Activated naive CD8-positive, alpha-beta T cell (primary cell): ENCODE data around the gene MREG.
"Not testable (repeated sequence)": the region's sequence is repeated elsewhere in the genome, so short reads cannot be mapped to it uniquely, and the experiment has no call there.

ENCODE experiments used
- H3K27ac Mint-ChIP-seq: one replicate; pipeline ENCODE4 v1.8.0; 2021; ENCODE audit warnings: mixed read lengths
- H3K27me3 Mint-ChIP-seq: one replicate; pipeline ENCODE4 v1.8.0; 2021; ENCODE audit warnings: mixed read lengths
- H3K36me3 Mint-ChIP-seq: one replicate; pipeline ENCODE4 v1.8.0; 2021; ENCODE audit warnings: mixed read lengths
- H3K4me1 Mint-ChIP-seq: one replicate; pipeline ENCODE4 v1.8.0; 2021; ENCODE audit warnings: low read depth, mixed read lengths
- H3K4me3 Mint-ChIP-seq: one replicate; pipeline ENCODE4 v1.8.0; 2021; ENCODE audit warnings: mild to moderate bottlenecking, mixed read lengths
- H3K9me3 Mint-ChIP-seq: one replicate; pipeline ENCODE4 v1.8.0; 2021; ENCODE audit warnings: low read depth, mixed read lengths

Gene MREG

DNA sequence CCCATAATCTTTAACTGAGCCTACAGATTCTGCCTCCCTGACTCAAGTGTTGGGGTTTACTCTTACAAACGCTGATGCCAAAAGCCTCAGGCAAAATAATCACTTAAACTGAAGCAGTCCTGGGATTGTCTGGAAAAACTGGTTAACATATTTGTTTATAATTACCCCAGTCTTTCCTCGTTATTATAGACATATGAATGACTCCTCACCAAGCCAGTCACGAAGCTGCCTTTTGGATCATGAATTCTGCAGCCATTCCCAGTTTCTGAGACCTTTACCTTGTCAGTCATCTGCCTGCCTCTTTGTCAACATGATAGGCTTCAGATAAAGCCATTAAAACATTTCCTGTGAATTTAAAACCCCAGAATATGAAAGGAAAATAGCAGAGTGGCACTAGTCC, 46.4 kb downstream of the MREG start:
- Mint-ChIP-seq H3K9me3 (peaks cover 10% of the 10 kb centered on the region), H3K27me3 (no peaks in the 10 kb centered on the region), H3K36me3 (peaks cover 26% of the 10 kb centered on the region), H3K27ac (no peak overlapping the region), H3K4me3 (no peak overlapping the region), H3K4me1 (peaks cover 27% of the 10 kb centered on the region)

DNA sequence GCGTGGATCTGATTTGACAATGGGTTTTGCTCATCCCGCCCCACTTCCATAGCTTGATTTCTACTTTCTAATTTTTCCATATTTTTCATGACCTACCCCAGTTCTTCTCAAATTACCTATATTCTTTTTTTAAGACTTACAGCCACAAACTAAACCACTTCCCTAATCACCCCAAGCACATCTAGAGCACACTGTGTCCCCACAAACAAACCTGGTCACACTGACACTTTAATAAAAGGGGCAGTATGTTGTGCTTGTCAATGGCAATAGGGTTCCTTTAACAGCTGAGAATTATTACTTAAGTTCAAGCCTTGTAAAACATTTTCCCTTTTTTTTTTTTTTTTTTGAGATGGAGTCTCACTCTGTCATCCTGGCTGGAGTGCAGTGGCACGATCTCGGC, 47.1 kb downstream of the MREG start:
- peaks cover 6% of the 10 kb centered on the region for H3K9me3 Mint-ChIP-seq

DNA sequence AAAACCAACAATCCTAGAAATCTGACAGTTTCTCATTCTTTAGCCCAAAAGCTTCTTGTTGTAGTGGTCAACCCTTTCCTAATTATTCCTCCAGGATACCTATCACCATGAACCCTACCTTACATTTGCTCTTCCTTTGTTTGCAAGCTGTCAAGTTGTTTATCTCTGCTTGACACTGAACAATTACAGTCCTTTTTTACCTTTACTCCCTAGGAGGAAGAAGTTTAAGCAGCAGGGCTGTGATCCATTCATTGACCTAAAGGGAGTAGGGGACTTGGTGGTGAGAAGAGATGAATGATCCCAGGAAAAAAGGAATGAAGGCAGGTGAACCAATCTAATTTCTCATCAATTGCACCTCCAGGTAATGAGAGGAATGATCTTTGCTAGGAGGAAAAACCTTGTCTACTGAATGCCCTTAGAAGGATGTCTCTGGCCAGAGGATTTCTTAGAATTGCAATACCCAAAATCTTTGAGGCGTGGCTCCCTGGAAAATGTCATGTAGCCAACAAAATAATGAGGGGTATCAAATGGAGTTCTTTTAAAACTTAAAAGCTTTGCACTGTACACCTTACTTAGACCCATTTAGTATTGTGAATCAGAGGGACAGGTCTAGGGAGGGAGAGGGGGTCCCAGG, 47.7 kb downstream of the MREG start:
- no peaks in the 10 kb centered on the region for H3K27me3 Mint-ChIP-seq
- peak overlapping the region; percentile 12 for H3K27ac Mint-ChIP-seq
- H3K4me1 Mint-ChIP-seq: peaks cover 23% of the 10 kb centered on the region
- H3K4me3 Mint-ChIP-seq: no peak overlapping the region
- peaks cover under 1% of the 10 kb centered on the region for H3K9me3 Mint-ChIP-seq
- peaks cover 14% of the 10 kb centered on the region for H3K36me3 Mint-ChIP-seq

More for the DNA sequence above, 47.1 kb downstream of the MREG start:
- Mint-ChIP-seq H3K27ac (no peak overlapping the region), H3K4me3 (no peak overlapping the region), H3K36me3 (peaks cover 19% of the 10 kb centered on the region), H3K27me3 (no peaks in the 10 kb centered on the region), H3K4me1 (peaks cover 27% of the 10 kb centered on the region)

DNA sequence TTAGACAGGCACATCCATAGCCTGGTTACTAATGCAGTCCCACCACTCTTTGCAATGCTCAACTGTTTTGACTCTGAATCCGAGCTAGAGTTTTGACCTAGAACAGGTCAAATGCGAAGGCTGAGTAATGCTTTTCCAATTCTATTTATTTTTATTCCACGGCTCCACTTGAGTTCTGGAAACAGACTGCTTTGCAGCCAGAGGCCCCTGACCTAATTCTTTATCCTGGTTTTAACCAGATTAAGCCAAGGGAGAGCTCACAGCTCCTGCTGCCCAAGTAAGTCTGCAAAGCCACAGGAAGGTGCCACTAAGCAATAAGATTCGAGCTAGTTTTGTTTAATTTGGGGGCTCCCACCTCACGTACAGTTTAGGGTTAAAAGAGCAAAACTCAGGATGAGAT, 51.4 kb downstream of the MREG start:
- Mint-ChIP-seq H3K36me3 (peaks cover 19% of the 10 kb centered on the region), H3K27me3 (no peaks in the 10 kb centered on the region), H3K4me3 (no peak overlapping the region), H3K4me1 (peaks cover 11% of the 10 kb centered on the region), H3K9me3 (no peaks in the 10 kb centered on the region), H3K27ac (no peak overlapping the region)

DNA sequence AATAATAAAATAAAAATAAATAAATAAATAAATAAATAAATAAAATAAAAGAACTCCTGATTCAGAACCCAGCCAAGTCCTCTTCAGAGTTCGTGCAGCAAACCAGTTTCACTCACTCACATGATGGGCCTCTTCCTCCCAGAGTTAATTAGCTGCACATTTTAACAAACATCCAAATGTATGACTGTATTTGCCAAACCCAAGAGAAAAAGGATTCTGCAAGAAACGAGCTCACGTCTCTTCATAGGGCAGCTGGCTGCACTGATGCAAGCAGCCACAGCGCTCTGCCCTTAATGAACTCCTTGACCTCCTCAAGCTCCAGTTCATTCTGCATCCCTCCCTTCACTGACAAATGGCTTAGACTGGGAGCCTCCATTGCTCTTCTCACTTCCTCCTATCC, 55.1 kb downstream of the MREG start:
- Mint-ChIP-seq H3K4me3 (no peak overlapping the region), H3K9me3 (no peaks in the 10 kb centered on the region), H3K4me1 (no peaks in the 10 kb centered on the region), H3K27ac (no peak overlapping the region), H3K36me3 (peaks cover 19% of the 10 kb centered on the region), H3K27me3 (no peaks in the 10 kb centered on the region)

DNA sequence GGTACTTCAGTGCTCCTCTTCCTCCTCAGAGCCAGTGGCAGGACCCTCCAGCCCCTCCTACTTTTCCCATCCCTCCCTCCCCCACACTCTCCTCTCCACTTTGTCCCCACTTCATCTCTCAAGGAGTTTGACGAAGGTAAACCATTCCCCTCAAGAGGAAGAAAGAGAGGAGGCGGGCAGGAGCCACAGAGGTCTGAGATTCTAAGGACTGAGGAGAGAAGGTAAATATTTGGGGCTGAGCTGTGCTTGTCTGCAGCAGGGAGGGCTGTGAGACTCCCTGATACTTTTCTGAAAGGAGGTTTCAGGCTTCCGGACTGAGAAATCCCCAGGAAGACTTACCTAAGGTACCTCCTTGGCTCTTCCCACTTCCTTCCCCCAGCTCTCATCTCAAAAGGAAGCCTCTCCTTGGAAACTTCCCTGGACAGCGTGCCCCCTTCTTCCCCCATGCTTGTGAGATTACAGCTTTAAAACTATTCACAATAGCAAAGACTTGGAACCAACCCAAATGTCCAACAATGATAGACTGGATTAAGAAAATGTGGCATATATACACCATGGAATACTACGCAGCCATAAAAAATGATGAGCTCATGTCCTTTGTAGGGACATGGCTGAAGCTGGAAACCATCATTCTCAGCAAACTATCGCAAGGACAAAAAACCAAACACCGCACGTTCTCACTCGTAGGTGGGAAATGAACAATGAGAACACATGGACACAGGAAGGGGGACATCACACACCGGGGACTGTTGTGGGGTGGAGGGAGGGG, 55.8 kb downstream of the MREG start:
- H3K9me3 Mint-ChIP-seq, H3K27ac Mint-ChIP-seq, H3K27me3 Mint-ChIP-seq, H3K4me3 Mint-ChIP-seq, H3K4me1 Mint-ChIP-seq: not testable (repeated sequence)
- peaks cover 21% of the 10 kb centered on the region for H3K36me3 Mint-ChIP-seq

DNA sequence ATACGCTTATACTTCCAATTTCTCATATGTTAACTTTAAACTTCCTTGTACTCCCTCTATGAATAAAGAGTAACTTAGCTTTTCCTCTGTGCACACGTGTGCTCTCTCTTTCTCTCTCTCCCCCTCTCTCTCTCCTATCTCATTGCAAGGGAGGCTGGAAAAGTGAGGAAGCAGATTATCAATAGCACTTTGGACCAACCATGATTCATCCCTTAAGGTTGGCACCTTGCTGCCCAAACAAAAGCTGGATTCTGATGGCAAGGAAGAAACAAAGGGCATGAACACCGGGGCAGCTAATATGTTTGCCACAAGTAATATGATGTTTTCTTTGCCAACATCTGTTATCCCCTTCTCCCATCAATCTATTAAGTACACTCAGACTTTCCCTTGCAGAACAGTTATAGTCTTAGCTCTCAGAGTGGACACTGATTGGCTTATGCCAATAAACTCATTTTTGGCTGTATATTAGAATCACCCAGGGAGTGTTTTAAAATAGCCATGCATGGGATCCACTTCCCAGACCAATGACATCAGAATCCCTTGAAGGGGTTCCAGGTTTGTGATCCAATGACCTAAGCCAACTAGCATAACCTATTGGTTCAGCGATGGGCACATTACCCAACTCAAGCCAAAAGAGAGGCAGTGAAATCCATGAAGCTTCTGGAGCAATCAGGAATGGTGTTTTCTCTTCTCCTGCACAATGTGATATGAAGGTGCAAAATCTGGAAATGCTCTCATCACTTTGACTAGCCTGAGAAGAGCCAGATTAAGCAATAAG, 60.3 kb downstream of the MREG start:
- Mint-ChIP-seq H3K27ac (no peak overlapping the region), H3K36me3 (peaks cover 7% of the 10 kb centered on the region), H3K4me3 (no peak overlapping the region), H3K9me3 (no peaks in the 10 kb centered on the region), H3K4me1 (no peaks in the 10 kb centered on the region), H3K27me3 (no peaks in the 10 kb centered on the region)

DNA sequence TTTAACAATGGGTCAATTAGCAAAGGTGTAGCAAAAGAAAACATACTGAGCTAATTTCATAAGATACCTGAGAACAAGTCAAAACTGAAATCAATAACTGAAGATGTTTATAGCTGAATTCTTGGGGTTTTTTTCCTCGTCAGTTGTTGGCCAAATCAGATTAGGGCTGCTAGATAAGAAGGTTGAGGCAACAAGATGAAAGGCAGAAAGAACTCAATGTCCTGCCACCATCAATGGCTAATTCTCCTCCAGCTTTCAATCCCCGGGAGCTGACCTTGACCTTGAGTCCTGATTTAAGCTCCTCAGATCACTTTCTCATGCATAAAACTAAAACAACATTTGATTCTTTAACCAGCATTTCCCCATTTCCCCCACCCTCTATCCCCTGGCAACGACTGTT, 61.8 kb downstream of the MREG start:
- Mint-ChIP-seq H3K4me1 (no peaks in the 10 kb centered on the region), H3K36me3 (peaks cover 2% of the 10 kb centered on the region), H3K4me3 (no peak overlapping the region), H3K27ac (no peak overlapping the region), H3K27me3 (no peaks in the 10 kb centered on the region), H3K9me3 (no peaks in the 10 kb centered on the region)

DNA sequence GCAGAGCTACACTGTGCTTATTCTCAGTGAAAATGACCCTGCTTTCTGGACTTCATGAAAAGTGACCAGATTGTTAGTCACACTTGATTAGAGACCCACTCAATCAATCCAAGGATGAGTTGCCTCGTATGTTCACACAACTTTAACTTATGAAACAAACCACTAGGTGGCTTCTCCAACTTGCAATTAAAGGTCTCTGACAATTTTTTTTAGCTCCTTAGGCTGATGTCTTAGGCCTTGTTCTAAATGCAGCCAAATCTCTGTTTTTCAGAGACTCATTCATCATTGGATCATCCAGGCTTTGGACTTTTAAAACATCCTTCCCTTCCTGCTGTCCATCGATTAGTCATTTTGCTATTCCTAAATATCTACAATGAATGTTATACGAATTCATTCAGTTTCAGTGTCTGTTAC, 63.4 kb downstream of the MREG start:
- Mint-ChIP-seq H3K4me1 (no peaks in the 10 kb centered on the region), H3K27ac (no peak overlapping the region), H3K4me3 (no peak overlapping the region), H3K9me3 (no peaks in the 10 kb centered on the region), H3K27me3 (no peaks in the 10 kb centered on the region), H3K36me3 (peaks cover 4% of the 10 kb centered on the region)

DNA sequence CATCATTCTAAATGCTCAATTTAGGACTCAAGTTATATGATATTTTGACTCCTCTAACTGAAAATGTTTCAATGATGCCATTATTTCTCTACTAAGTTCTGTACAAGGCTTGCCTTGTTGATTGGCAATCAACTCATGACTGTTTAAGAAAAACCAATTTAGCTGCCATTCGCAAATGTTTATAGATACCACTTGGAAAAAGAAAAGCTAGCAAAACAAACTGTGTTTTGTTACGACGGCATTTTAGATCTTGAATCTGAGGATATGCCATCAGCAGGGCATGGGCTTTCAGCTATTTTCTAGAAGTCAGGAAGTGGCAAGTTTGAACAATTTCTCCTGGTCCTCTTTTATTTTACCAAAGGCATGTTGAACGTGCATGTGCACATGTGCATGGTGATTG, 65.3 kb downstream of the MREG start:
- Mint-ChIP-seq H3K9me3 (no peaks in the 10 kb centered on the region), H3K27ac (no peak overlapping the region), H3K4me1 (no peaks in the 10 kb centered on the region), H3K4me3 (no peak overlapping the region), H3K36me3 (peaks cover 12% of the 10 kb centered on the region), H3K27me3 (no peaks in the 10 kb centered on the region)

DNA sequence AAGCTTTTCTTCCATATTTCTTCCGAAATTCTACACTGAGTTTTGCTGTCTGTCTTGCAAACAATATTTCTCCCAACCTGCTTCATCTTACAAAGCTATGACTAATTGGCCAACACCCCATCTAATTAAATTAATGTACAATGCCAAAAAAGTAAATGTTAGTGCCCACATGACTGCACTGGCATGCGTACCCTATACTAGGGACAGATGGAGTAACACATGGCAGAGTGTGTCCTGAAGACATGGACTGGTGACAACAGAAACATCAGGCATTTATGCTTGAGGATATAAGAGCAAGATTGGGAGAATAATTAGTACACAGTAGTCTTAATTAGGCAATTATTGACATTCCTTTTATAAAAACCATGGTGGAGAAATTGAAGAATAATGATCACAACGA, 66.8 kb downstream of the MREG start:
- H3K9me3 Mint-ChIP-seq: no peaks in the 10 kb centered on the region
- no peak overlapping the region for H3K4me3 Mint-ChIP-seq
- no peak overlapping the region for H3K27ac Mint-ChIP-seq
- no peaks in the 10 kb centered on the region for H3K4me1 Mint-ChIP-seq
- peaks cover 10% of the 10 kb centered on the region for H3K36me3 Mint-ChIP-seq
- no peaks in the 10 kb centered on the region for H3K27me3 Mint-ChIP-seq

DNA sequence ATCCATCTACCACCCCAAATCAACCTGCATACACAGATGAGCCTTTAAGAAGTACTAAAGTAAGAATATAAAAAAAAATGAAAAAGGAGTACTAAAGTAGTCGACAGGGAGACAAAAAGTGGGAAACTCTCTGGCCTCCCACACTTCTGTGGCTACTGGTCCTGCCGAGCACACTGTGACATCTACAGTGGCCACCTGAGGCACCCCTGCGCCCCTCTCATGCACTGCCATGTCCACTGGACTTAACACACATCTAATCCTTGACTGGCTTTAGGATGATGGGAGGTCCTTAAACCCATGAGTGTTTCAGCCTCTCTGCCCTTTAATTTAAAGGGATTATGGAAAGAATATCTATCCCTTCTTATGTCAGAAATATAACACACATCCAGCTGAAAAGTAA, 71.2 kb downstream of the MREG start:
- no peak overlapping the region for H3K27ac Mint-ChIP-seq
- H3K36me3 Mint-ChIP-seq: peaks cover 16% of the 10 kb centered on the region
- no peak overlapping the region for H3K4me3 Mint-ChIP-seq
- no peaks in the 10 kb centered on the region for H3K4me1 Mint-ChIP-seq
- no peaks in the 10 kb centered on the region for H3K9me3 Mint-ChIP-seq
- no peaks in the 10 kb centered on the region for H3K27me3 Mint-ChIP-seq

DNA sequence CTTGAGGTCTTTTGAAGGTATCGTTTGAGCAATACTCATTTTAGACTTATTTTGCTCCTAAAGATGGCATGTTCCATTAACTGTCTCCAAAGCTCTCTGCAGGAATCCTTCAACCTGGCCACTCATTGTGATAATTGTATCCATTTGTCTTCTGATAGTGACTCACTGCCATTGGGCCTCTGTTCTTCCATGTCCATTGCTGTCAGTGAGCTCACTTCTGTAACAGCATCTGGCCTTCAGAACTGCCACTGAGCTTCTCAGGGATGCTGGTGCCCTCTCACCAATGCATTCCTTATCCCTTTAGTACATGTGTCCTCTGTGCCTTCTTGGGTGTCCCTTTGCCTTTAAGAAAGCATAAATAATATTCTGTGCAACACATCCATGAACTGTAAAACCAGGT, 71.6 kb downstream of the MREG start:
- Mint-ChIP-seq H3K27ac (no peak overlapping the region), H3K27me3 (no peaks in the 10 kb centered on the region), H3K4me3 (no peak overlapping the region)

DNA sequence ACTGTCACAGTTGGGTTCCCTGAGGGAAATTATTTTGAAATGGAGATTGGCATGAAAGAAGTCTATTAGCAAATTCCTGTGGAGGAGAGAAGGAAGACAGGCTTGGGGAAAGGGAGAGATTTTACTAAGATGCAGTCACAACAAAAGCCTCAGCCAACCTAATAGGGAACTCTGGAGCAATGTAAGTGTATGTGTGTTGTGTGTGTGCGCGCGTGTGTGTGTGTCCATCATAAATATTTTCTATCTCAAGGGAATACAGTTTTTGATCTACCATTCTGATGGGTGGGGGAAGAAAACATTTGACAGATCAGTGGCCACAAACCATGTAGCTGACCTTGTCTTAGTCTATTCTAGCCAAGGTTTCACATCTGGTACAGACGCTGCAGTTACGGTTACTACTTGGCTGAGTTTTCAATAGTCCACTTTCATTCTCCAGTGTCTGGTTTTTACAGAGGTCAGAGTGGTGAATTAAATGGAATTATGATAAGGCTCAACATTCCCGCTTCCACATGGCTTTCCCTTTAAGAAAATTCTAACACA, 72.6 kb downstream of the MREG start:
- Mint-ChIP-seq H3K4me3 (no peak overlapping the region), H3K4me1 (no peaks in the 10 kb centered on the region), H3K36me3 (peaks cover 14% of the 10 kb centered on the region), H3K27me3 (no peaks in the 10 kb centered on the region), H3K27ac (no peak overlapping the region), H3K9me3 (no peaks in the 10 kb centered on the region)

More for the DNA sequence above, 71.6 kb downstream of the MREG start:
- peaks cover 16% of the 10 kb centered on the region for H3K36me3 Mint-ChIP-seq
- no peaks in the 10 kb centered on the region for H3K9me3 Mint-ChIP-seq
- no peaks in the 10 kb centered on the region for H3K4me1 Mint-ChIP-seq

DNA sequence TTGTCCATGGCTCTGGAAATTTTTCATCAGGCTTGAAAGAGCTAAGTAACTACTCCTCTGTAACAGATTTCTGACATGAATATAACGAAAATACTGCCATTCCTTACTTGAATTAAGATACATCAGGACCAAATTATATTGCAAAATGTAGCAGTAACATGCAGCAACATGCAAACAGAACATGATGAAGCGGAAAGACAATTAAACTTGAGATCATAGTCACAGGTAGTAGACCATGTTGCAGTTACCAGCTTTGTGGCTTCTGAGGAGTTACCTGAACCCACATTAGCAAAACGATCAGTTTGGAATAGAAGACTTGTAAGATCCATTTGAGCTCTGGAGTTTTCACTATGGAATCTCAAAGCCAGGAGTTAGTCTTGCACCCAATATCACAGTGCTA, 76.2 kb downstream of the MREG start:
- Mint-ChIP-seq H3K4me3 (no peak overlapping the region), H3K27me3 (no peaks in the 10 kb centered on the region)

More for the DNA sequence above, 76.2 kb downstream of the MREG start:
- H3K36me3 Mint-ChIP-seq: peaks cover 6% of the 10 kb centered on the region
- no peaks in the 10 kb centered on the region for H3K9me3 Mint-ChIP-seq
- H3K27ac Mint-ChIP-seq: no peak overlapping the region
- H3K4me1 Mint-ChIP-seq: no peaks in the 10 kb centered on the region
